Measurements from ENCODE around the gene FGD2. TPM values are rescaled to one million over a fixed set of nuclear protein-coding genes. Genes with fewer than 3 reads are reported as not detected.

FGD2 gene
- total RNA-seq, 1 donor, result under 0.01 TPM

DNA sequence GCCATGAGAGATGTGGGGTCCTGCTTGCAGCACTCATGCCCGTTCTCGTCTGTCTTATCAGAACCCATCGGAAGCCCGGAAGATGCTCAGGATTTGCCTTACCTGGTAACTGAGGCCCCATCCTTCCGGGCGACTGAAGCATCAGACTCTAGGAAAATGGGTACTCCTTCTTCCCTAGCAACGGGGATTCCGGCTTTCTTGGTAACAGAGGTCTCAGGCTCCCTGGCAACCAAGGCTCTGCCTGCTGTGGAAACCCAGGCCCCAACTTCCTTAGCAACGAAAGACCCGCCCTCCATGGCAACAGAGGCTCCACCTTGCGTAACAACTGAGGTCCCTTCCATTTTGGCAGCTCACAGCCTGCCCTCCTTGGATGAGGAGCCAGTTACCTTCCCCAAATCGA lies 42.6 kb upstream of the FGD2 start:
- DNase-seq (ENCODE audit: insufficient read length, low spot score, missing footprints), result peak; percentile 91
- H3K27ac ChIP-seq (ENCODE audit: low read depth, low read length), result no peak overlapping the region
- H3K4me2 ChIP-seq (ENCODE audit: insufficient read depth, low read length), result no peak overlapping the region
- no peak overlapping the region for H3K4me3 ChIP-seq (ENCODE audit: insufficient read depth, low read length)
- no peaks in the 10 kb centered on the region for H4K20me1 ChIP-seq (ENCODE audit: insufficient read depth, low read length)
- TF ChIP-seq, protein P1, sequence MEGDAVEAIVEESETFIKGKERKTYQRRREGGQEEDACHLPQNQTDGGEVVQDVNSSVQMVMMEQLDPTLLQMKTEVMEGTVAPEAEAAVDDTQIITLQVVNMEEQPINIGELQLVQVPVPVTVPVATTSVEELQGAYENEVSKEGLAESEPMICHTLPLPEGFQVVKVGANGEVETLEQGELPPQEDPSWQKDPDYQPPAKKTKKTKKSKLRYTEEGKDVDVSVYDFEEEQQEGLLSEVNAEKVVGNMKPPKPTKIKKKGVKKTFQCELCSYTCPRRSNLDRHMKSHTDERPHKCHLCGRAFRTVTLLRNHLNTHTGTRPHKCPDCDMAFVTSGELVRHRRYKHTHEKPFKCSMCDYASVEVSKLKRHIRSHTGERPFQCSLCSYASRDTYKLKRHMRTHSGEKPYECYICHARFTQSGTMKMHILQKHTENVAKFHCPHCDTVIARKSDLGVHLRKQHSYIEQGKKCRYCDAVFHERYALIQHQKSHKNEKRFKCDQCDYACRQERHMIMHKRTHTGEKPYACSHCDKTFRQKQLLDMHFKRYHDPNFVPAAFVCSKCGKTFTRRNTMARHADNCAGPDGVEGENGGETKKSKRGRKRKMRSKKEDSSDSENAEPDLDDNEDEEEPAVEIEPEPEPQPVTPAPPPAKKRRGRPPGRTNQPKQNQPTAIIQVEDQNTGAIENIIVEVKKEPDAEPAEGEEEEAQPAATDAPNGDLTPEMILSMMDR (IDR thresholded peaks at IDR 0.05; ENCODE audit: extremely low read depth, low read depth, low read length), result no peak
- no peaks in the 10 kb centered on the region for H3K9me3 ChIP-seq (ENCODE audit: low read depth, low read length)
- H3K79me2 ChIP-seq (ENCODE audit: insufficient read depth, low read length), result no peaks in the 10 kb centered on the region
- H3K36me3 ChIP-seq (ENCODE audit: insufficient read depth, low read length), result peaks cover 14% of the 10 kb centered on the region
- H3K27me3 ChIP-seq (ENCODE audit: insufficient read depth, low read length), result no peaks in the 10 kb centered on the region
- H3K4me1 ChIP-seq (ENCODE audit: insufficient read depth, low read length), result peaks cover 10% of the 10 kb centered on the region
- no peak overlapping the region for H2AFZ ChIP-seq (ENCODE audit: low read length)

DNA sequence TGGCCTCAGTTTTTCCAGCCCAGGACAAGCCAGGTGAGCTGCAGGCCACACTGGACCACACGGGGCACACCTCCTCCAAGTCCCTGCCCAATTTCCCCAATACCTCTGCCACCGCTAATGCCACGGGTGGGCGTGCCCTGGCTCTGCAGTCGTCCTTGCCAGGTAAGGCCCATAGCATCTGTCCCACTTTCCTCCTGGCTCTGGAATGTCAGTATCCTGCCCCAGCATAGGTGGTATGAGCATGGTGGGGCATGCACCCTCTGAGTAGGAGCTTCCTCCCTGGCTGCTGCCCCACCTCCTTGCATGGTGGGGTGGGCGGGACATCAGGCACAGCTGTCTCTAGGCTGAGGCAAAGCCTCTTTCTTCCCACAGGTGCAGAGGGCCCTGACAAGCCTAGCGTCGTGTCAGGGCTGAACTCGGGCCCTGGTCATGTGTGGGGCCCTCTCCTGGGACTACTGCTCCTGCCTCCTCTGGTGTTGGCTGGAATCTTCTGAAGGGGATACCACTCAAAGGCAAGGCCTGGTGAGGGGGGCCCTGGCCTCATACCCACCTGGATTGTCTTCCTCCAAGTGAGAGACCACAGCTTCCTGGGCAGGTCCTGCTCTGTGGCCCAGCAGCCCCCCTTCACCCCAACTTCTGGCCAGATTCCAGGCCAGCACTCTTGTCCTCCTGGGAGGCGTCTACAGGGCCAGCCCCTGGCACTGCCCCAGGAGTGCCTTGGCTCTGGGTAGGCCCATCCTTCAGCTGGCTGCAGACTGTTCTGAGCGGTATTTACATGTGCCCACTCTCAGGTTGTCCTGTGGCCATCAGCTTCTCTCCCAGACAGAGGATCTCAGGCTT lies 41.8 kb upstream of the FGD2 start:
- Histone ChIP-seq H3K27ac (ENCODE audit: low read depth, low read length) (no peak overlapping the region), H3K4me2 (ENCODE audit: insufficient read depth, low read length) (no peak overlapping the region), H2AFZ (ENCODE audit: low read length) (no peak overlapping the region), H3K27me3 (ENCODE audit: insufficient read depth, low read length) (no peaks in the 10 kb centered on the region), H3K4me3 (ENCODE audit: insufficient read depth, low read length) (no peak overlapping the region), H3K4me1 (ENCODE audit: insufficient read depth, low read length) (peaks cover 10% of the 10 kb centered on the region), H3K79me2 (ENCODE audit: insufficient read depth, low read length) (no peaks in the 10 kb centered on the region), H4K20me1 (ENCODE audit: insufficient read depth, low read length) (no peaks in the 10 kb centered on the region), H3K36me3 (ENCODE audit: insufficient read depth, low read length) (peaks cover 22% of the 10 kb centered on the region), H3K9me3 (ENCODE audit: low read depth, low read length) (no peaks in the 10 kb centered on the region)
- TF ChIP-seq, protein P1 (IDR thresholded peaks at IDR 0.05; ENCODE audit: extremely low read depth, low read depth, low read length), result no peak
- DNase-seq (ENCODE audit: insufficient read length, low spot score, missing footprints), result peak; percentile 81

DNA sequence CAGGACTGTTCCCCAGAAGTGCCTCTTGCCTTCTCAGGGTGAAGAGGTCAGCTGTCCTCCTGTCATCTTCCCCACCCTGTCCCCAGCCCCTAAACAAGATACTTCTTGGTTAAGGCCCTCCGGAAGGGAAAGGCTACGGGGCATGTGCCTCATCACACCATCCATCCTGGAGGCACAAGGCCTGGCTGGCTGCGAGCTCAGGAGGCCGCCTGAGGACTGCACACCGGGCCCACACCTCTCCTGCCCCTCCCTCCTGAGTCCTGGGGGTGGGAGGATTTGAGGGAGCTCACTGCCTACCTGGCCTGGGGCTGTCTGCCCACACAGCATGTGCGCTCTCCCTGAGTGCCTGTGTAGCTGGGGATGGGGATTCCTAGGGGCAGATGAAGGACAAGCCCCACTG lies 41.1 kb upstream of the FGD2 start:
- H3K4me1 ChIP-seq (ENCODE audit: insufficient read depth, low read length), result peaks cover 10% of the 10 kb centered on the region
- H3K79me2 ChIP-seq (ENCODE audit: insufficient read depth, low read length), result no peaks in the 10 kb centered on the region
- H3K36me3 ChIP-seq (ENCODE audit: insufficient read depth, low read length), result peaks cover 29% of the 10 kb centered on the region
- H3K4me2 ChIP-seq (ENCODE audit: insufficient read depth, low read length), result no peak overlapping the region
- H3K4me3 ChIP-seq (ENCODE audit: insufficient read depth, low read length), result no peak overlapping the region
- no peak overlapping the region for H3K27ac ChIP-seq (ENCODE audit: low read depth, low read length)
- no peaks in the 10 kb centered on the region for H3K27me3 ChIP-seq (ENCODE audit: insufficient read depth, low read length)
- no peaks in the 10 kb centered on the region for H3K9me3 ChIP-seq (ENCODE audit: low read depth, low read length)
- TF ChIP-seq, protein P1 (IDR thresholded peaks at IDR 0.05; ENCODE audit: extremely low read depth, low read depth, low read length), result no peak
- H4K20me1 ChIP-seq (ENCODE audit: insufficient read depth, low read length), result peaks cover 5% of the 10 kb centered on the region
- H2AFZ ChIP-seq (ENCODE audit: low read length), result no peak overlapping the region
- peak; percentile 79 for DNase-seq (ENCODE audit: insufficient read length, low spot score, missing footprints)

DNA sequence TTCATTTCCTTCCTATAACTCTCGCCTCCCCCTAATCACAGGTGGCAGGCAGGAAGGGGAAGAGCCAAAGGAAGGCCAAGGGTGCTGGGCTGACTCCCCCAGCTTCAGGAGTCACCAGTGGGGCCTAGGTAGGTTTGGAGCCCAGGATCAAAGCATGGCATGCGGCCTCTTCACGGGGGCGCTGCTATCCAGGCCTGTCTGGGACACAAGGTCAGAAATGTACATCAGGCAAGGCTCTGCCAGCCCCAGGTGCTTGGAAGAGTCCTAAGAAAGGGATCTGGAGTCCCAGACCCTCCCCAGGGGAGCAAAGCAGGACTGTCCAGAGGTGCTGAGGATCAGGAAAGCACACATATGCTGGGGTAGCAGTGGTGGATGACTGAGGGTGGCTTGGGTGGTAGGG lies 40.5 kb upstream of the FGD2 start:
- Histone ChIP-seq H3K4me2 (ENCODE audit: insufficient read depth, low read length) (no peak overlapping the region), H3K27ac (ENCODE audit: low read depth, low read length) (no peak overlapping the region), H3K4me3 (ENCODE audit: insufficient read depth, low read length) (no peak overlapping the region), H3K79me2 (ENCODE audit: insufficient read depth, low read length) (no peaks in the 10 kb centered on the region), H3K4me1 (ENCODE audit: insufficient read depth, low read length) (peaks cover 10% of the 10 kb centered on the region), H3K36me3 (ENCODE audit: insufficient read depth, low read length) (peaks cover 35% of the 10 kb centered on the region), H3K9me3 (ENCODE audit: low read depth, low read length) (no peaks in the 10 kb centered on the region), H3K27me3 (ENCODE audit: insufficient read depth, low read length) (no peaks in the 10 kb centered on the region), H2AFZ (ENCODE audit: low read length) (no peak overlapping the region), H4K20me1 (ENCODE audit: insufficient read depth, low read length) (peaks cover 7% of the 10 kb centered on the region)
- TF ChIP-seq, protein P1 (IDR thresholded peaks at IDR 0.05; ENCODE audit: extremely low read depth, low read depth, low read length), result no peak
- DNase-seq (ENCODE audit: insufficient read length, low spot score, missing footprints), result no peak
